HEK293 (cell line): ENCODE measurements around the gene HOXC11.

ENCODE experiments used
- GLI4 ChIP-seq: fragments of 450-650 bp; formaldehyde crosslinking; IDR thresholded peaks from 2 replicates; pipeline ENCODE4 v1.5.1; 2016; ENCODE audit warnings: missing biosample characterization, missing genetic modification characterization
- GLIS1 ChIP-seq: fragments of 450-650 bp; formaldehyde crosslinking; IDR thresholded peaks from 2 replicates; pipeline ENCODE4 v1.5.1; 2016; ENCODE audit warnings: missing biosample characterization, missing genetic modification characterization
- GLIS2 ChIP-seq: fragments of 450-650 bp; formaldehyde crosslinking; IDR thresholded peaks from 2 replicates; pipeline ENCODE4 v1.5.1; 2016; ENCODE audit warnings: missing biosample characterization, missing genetic modification characterization
- HOXD13 ChIP-seq: sonication (generic); formaldehyde crosslinking; IDR thresholded peaks from 2 replicates; pipeline ENCODE4 v1.8.0; 2022; ENCODE audit warnings: missing genetic modification reagents, borderline replicate concordance
- KLF16 ChIP-seq: fragments of 450-650 bp; formaldehyde crosslinking; IDR thresholded peaks from 2 replicates; pipeline ENCODE4 v1.5.1; 2017; ENCODE audit warnings: missing biosample characterization, missing genetic modification characterization
- REPIN1 ChIP-seq: fragments of 450-650 bp; formaldehyde crosslinking; IDR thresholded peaks from 2 replicates; pipeline ENCODE4 v1.5.1; 2017; ENCODE audit warnings: missing biosample characterization, missing genetic modification characterization, low read depth
- SCRT1 ChIP-seq: fragments of 450-650 bp; formaldehyde crosslinking; IDR thresholded peaks from 2 replicates; pipeline ENCODE4 v1.5.1; 2016; ENCODE audit warnings: missing biosample characterization, missing genetic modification characterization, borderline replicate concordance
- SETDB1 ChIP-seq: IDR thresholded peaks from one replicate; pipeline ENCODE4 v1.6.1; 2017; ENCODE audit warnings: mild to moderate bottlenecking, low read length, moderate library complexity, mixed read lengths; ENCODE audit not compliant: insufficient read length
- SP2 ChIP-seq: fragments of 450-650 bp; formaldehyde crosslinking; IDR thresholded peaks from 2 replicates; pipeline ENCODE4 v1.5.1; 2016; ENCODE audit warnings: missing biosample characterization, missing genetic modification characterization
- ZFP41 ChIP-seq: fragments of 450-650 bp; formaldehyde crosslinking; IDR thresholded peaks from 2 replicates; pipeline ENCODE4 v1.5.1; 2016; ENCODE audit warnings: missing biosample characterization, missing genetic modification characterization, borderline replicate concordance
- ZNF112 ChIP-seq: fragments of 450-650 bp; formaldehyde crosslinking; IDR thresholded peaks from 2 replicates; pipeline ENCODE4 v1.5.0; 2017; ENCODE audit warnings: missing biosample characterization, missing genetic modification characterization
- ZNF133 ChIP-seq: fragments of 450-650 bp; formaldehyde crosslinking; IDR thresholded peaks from 2 replicates; pipeline ENCODE4 v1.5.1; 2016; ENCODE audit warnings: missing biosample characterization, missing genetic modification characterization
- ZNF157 ChIP-seq: fragments of 450-650 bp; formaldehyde crosslinking; IDR thresholded peaks from 2 replicates; pipeline ENCODE4 v1.5.1; 2016; ENCODE audit warnings: missing biosample characterization, missing genetic modification characterization
- ZNF169 ChIP-seq: fragments of 450-650 bp; formaldehyde crosslinking; IDR thresholded peaks from 2 replicates; pipeline ENCODE4 v1.5.1; 2016; ENCODE audit warnings: missing biosample characterization, missing genetic modification characterization
- ZNF175 ChIP-seq: fragments of 450-650 bp; formaldehyde crosslinking; IDR thresholded peaks from 2 replicates; pipeline ENCODE4 v1.5.1; 2016; ENCODE audit warnings: missing biosample characterization, missing genetic modification characterization
- ZNF19 ChIP-seq: fragments of 450-650 bp; formaldehyde crosslinking; IDR thresholded peaks from 2 replicates; pipeline ENCODE4; 2016; ENCODE audit warnings: missing biosample characterization, missing genetic modification characterization, low read depth
- ZNF394 ChIP-seq: fragments of 450-650 bp; formaldehyde crosslinking; IDR thresholded peaks from 2 replicates; pipeline ENCODE4 v1.5.1; 2016; ENCODE audit warnings: missing biosample characterization, missing genetic modification characterization, mild to moderate bottlenecking, moderate library complexity, borderline replicate concordance
- ZNF48 ChIP-seq: fragments of 450-650 bp; formaldehyde crosslinking; IDR thresholded peaks from 2 replicates; pipeline ENCODE4 v1.5.1; 2016; ENCODE audit warnings: missing biosample characterization, missing genetic modification characterization
- ZNF501 ChIP-seq: fragments of 450-650 bp; formaldehyde crosslinking; IDR thresholded peaks from 2 replicates; pipeline ENCODE4 v1.5.1; 2016; ENCODE audit warnings: missing biosample characterization, missing genetic modification characterization
- ZNF596 ChIP-seq: fragments of 450-650 bp; IDR thresholded peaks from 2 replicates; pipeline ENCODE4 v1.5.0; 2018; ENCODE audit warnings: missing biosample characterization, mild to moderate bottlenecking, missing genetic modification characterization, moderate library complexity
- ZNF621 ChIP-seq: fragments of 450-650 bp; formaldehyde crosslinking; IDR thresholded peaks from 2 replicates; pipeline ENCODE4 v1.5.1; 2017; ENCODE audit warnings: missing biosample characterization, missing genetic modification characterization
- TF ChIP-seq, protein P1 (sequence below): fragments of 450-650 bp; formaldehyde crosslinking; IDR thresholded peaks from 2 replicates; pipeline ENCODE4 v1.5.1; 2016; ENCODE audit warnings: missing biosample characterization, missing genetic modification characterization
- TF ChIP-seq, protein P2 (sequence below): fragments of 450-650 bp; IDR thresholded peaks from 2 replicates; pipeline ENCODE4 v1.5.1; 2018; ENCODE audit warnings: missing biosample characterization, mild to moderate bottlenecking, missing genetic modification characterization
- TF ChIP-seq, protein P3 (sequence below): IDR thresholded peaks from 2 replicates; pipeline ENCODE4 v1.6.1; 2011; ENCODE audit warnings: mild to moderate bottlenecking, low read depth, low read length, borderline replicate concordance
- TF ChIP-seq, protein P4 (sequence below): fragments of 450-650 bp; formaldehyde crosslinking; IDR thresholded peaks from 2 replicates; pipeline ENCODE4 v1.5.1; 2016; ENCODE audit warnings: missing biosample characterization, missing genetic modification characterization
- TF ChIP-seq, protein P5 (sequence below): fragments of 450-650 bp; formaldehyde crosslinking; IDR thresholded peaks from 2 replicates; pipeline ENCODE4 v1.5.1; 2016; ENCODE audit warnings: missing biosample characterization, missing genetic modification characterization
- TF ChIP-seq, protein P6 (sequence below): fragments of 450-650 bp; formaldehyde crosslinking; IDR thresholded peaks from 2 replicates; pipeline ENCODE4; 2016; ENCODE audit warnings: missing biosample characterization, missing genetic modification characterization
- TF ChIP-seq, protein P7 (sequence below): fragments of 450-650 bp; formaldehyde crosslinking; IDR thresholded peaks from 2 replicates; pipeline ENCODE4 v1.5.1; 2016; ENCODE audit warnings: missing biosample characterization, missing genetic modification characterization

The HOXC11 gene

DNA sequence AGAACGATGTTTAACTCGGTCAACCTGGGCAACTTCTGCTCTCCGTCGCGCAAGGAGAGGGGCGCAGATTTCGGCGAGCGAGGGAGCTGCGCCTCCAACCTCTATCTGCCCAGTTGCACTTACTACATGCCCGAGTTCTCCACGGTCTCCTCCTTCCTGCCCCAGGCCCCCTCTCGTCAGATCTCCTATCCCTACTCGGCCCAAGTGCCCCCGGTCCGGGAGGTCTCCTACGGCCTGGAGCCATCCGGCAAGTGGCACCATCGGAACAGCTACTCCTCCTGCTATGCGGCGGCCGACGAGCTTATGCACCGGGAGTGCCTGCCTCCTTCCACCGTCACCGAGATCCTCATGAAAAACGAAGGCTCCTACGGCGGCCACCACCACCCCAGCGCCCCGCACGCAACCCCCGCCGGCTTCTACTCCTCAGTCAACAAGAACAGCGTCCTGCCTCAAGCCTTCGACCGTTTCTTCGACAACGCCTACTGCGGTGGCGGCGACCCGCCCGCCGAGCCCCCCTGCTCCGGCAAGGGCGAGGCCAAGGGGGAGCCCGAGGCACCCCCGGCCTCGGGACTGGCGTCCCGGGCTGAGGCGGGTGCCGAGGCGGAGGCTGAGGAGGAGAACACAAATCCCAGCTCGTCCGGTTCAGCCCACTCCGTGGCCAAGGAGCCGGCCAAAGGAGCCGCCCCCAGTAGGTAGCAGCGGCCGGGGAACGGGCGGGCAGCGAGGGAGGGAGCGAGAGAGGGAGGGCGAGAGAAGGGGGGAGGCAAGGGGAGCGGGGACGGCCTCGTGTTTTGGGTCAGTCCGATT is 513 bp downstream of the HOXC11 start (continued):
- TF ChIP-seq, protein P1, sequence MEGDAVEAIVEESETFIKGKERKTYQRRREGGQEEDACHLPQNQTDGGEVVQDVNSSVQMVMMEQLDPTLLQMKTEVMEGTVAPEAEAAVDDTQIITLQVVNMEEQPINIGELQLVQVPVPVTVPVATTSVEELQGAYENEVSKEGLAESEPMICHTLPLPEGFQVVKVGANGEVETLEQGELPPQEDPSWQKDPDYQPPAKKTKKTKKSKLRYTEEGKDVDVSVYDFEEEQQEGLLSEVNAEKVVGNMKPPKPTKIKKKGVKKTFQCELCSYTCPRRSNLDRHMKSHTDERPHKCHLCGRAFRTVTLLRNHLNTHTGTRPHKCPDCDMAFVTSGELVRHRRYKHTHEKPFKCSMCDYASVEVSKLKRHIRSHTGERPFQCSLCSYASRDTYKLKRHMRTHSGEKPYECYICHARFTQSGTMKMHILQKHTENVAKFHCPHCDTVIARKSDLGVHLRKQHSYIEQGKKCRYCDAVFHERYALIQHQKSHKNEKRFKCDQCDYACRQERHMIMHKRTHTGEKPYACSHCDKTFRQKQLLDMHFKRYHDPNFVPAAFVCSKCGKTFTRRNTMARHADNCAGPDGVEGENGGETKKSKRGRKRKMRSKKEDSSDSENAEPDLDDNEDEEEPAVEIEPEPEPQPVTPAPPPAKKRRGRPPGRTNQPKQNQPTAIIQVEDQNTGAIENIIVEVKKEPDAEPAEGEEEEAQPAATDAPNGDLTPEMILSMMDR (tag by site-specific recombination): peak; percentile 22; the same call in 1 of the 2 replicates
- TF ChIP-seq ZNF19 (tag by site-specific recombination) (no peak), ZNF169 (tag by site-specific recombination) (no peak), ZNF596 (tag by site-specific recombination) (peak; percentile 32; the same call in 1 of the 2 replicates), ZFP41 (tag by site-specific recombination) (no peak), SCRT1 (tag by site-specific recombination) (no peak), GLIS1 (peak; percentile 68), GLI4 (tag by site-specific recombination) (0 out of 2 replicates have a peak, but pooled peaks have one; percentile 11), HOXD13 (CRISPR knock-in tag) (no peak), ZNF112 (tag by site-specific recombination) (no peak), GLIS2 (tag by site-specific recombination) (peak; percentile 79), ZNF394 (tag by site-specific recombination) (peak; percentile 88), ZNF621 (tag by site-specific recombination) (no peak), ZNF501 (tag by site-specific recombination) (no peak), ZNF157 (no peak), ZNF48 (no peak), REPIN1 (tag by site-specific recombination) (no peak), ZNF175 (no peak), SETDB1 (no peak), ZNF133 (tag by site-specific recombination) (no peak), SP2 (peak; percentile 84), KLF16 (tag by site-specific recombination) (no peak)
- TF ChIP-seq, protein P2, sequence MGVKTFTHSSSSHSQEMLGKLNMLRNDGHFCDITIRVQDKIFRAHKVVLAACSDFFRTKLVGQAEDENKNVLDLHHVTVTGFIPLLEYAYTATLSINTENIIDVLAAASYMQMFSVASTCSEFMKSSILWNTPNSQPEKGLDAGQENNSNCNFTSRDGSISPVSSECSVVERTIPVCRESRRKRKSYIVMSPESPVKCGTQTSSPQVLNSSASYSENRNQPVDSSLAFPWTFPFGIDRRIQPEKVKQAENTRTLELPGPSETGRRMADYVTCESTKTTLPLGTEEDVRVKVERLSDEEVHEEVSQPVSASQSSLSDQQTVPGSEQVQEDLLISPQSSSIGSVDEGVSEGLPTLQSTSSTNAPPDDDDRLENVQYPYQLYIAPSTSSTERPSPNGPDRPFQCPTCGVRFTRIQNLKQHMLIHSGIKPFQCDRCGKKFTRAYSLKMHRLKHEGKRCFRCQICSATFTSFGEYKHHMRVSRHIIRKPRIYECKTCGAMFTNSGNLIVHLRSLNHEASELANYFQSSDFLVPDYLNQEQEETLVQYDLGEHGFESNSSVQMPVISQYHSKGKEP (tag by site-specific recombination): no peak
- TF ChIP-seq, protein P3, sequence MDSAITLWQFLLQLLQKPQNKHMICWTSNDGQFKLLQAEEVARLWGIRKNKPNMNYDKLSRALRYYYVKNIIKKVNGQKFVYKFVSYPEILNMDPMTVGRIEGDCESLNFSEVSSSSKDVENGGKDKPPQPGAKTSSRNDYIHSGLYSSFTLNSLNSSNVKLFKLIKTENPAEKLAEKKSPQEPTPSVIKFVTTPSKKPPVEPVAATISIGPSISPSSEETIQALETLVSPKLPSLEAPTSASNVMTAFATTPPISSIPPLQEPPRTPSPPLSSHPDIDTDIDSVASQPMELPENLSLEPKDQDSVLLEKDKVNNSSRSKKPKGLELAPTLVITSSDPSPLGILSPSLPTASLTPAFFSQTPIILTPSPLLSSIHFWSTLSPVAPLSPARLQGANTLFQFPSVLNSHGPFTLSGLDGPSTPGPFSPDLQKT: no peak
- TF ChIP-seq, protein P4, sequence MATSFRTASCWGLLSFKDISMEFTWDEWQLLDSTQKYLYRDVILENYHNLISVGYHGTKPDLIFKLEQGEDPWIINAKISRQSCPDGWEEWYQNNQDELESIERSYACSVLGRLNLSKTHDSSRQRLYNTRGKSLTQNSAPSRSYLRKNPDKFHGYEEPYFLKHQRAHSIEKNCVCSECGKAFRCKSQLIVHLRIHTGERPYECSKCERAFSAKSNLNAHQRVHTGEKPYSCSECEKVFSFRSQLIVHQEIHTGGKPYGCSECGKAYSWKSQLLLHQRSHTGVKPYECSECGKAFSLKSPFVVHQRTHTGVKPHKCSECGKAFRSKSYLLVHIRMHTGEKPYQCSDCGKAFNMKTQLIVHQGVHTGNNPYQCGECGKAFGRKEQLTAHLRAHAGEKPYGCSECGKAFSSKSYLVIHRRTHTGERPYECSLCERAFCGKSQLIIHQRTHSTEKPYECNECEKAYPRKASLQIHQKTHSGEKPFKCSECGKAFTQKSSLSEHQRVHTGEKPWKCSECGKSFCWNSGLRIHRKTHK (tag by site-specific recombination): no peak
- TF ChIP-seq, protein P5, sequence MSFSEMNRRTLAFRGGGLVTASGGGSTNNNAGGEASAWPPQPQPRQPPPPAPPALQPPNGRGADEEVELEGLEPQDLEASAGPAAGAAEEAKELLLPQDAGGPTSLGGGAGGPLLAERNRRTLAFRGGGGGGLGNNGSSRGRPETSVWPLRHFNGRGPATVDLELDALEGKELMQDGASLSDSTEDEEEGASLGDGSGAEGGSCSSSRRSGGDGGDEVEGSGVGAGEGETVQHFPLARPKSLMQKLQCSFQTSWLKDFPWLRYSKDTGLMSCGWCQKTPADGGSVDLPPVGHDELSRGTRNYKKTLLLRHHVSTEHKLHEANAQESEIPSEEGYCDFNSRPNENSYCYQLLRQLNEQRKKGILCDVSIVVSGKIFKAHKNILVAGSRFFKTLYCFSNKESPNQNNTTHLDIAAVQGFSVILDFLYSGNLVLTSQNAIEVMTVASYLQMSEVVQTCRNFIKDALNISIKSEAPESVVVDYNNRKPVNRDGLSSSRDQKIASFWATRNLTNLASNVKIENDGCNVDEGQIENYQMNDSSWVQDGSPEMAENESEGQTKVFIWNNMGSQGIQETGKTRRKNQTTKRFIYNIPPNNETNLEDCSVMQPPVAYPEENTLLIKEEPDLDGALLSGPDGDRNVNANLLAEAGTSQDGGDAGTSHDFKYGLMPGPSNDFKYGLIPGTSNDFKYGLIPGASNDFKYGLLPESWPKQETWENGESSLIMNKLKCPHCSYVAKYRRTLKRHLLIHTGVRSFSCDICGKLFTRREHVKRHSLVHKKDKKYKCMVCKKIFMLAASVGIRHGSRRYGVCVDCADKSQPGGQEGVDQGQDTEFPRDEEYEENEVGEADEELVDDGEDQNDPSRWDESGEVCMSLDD: peak; percentile 52; the same call in 1 of the 2 replicates
- TF ChIP-seq, protein P6, sequence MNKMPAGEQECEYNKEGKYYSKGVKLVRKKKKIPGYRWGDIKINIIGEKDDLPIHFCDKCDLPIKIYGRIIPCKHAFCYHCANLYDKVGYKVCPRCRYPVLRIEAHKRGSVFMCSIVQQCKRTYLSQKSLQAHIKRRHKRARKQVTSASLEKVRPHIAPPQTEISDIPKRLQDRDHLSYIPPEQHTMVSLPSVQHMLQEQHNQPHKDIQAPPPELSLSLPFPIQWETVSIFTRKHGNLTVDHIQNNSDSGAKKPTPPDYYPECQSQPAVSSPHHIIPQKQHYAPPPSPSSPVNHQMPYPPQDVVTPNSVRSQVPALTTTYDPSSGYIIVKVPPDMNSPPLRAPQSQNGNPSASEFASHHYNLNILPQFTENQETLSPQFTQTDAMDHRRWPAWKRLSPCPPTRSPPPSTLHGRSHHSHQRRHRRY: no peak
- TF ChIP-seq, protein P7, sequence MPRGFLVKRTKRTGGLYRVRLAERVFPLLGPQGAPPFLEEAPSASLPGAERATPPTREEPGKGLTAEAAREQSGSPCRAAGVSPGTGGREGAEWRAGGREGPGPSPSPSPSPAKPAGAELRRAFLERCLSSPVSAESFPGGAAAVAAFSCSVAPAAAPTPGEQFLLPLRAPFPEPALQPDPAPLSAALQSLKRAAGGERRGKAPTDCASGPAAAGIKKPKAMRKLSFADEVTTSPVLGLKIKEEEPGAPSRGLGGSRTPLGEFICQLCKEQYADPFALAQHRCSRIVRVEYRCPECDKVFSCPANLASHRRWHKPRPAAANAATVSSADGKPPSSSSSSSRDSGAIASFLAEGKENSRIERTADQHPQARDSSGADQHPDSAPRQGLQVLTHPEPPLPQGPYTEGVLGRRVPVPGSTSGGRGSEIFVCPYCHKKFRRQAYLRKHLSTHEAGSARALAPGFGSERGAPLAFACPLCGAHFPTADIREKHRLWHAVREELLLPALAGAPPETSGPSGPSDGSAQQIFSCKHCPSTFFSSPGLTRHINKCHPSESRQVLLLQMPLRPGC: no peak
